Measurements from ENCODE around the gene KIRREL3. TPM values are rescaled to one million over a fixed set of nuclear protein-coding genes. Genes with fewer than 3 reads are reported as not detected.

KIRREL3 gene
- total and polyA plus RNA-seq, 2 donors (not counting 3 experiments of a cell fraction or from before 2014, with no cell fraction given) = not detected

DNA sequence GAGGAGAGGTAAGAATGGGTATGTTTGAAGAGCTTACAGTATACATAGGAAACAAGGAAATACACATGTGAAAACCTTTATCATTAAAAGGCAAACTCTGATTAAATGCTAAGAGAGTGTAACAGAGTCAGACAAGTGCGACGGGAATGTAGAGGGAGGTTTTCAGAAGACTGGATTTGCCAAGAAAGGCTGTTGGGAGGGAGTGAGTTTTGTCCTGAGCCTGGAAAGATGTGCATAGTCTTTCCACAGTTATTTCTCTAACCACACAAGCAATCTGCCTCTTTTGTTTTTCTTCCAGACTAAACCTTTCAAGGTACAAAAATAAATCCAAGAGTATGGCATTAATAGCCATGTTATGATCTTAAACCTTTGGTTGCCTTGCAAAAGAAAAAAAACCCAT, 170.9 kb downstream of the KIRREL3 start:
- Histone ChIP-seq H2AFZ (ENCODE audit: low read depth, low read length) (no peak overlapping the region), H3K27me3 (ENCODE audit: control insufficient read depth in 2 of 2, insufficient read depth in 2 of 2, low read length in 2 of 2) (no peaks in the 10 kb centered on the region), H3K9me1 (replicated peaks; ENCODE audit: control insufficient read depth, extremely low read depth, insufficient read depth, low read length) (no peaks in the 10 kb centered on the region), H3K4me1 (ENCODE audit: control insufficient read depth, extremely low read depth, insufficient read depth, low read length) (no peaks in the 10 kb centered on the region), H3K79me2 (ENCODE audit: control insufficient read depth, insufficient read depth, low read length) (no peaks in the 10 kb centered on the region), H3K9ac (replicated peaks; ENCODE audit: extremely low read depth, insufficient read depth, low read length) (no peak overlapping the region), H3K27ac (ENCODE audit: insufficient read depth, low read depth, low read length) (no peak overlapping the region), H3K36me3 (ENCODE audit: control insufficient read depth in 2 of 2, extremely low read depth in 1 of 2, insufficient read depth in 2 of 2, low read length in 2 of 2) (no peaks in the 10 kb centered on the region), H3K4me3 (replicated peaks in 1 of 3; ENCODE audit: insufficient read depth in 1 of 3, low read depth in 1 of 3, low read length in 3 of 3) (no peak overlapping the region), H3K9me3 (replicated peaks; ENCODE audit: control insufficient read depth, insufficient read depth, low read length) (no peaks in the 10 kb centered on the region), H3K4me2 (ENCODE audit: insufficient read depth, low read length) (no peak overlapping the region), H4K20me1 (replicated peaks; ENCODE audit: control insufficient read depth, extremely low read depth, insufficient read depth, low read length) (no peaks in the 10 kb centered on the region)
- no TSS peak for BruUV-seq (replicated peaks)
- POLR2A ChIA-PET = no interaction called here
- DNase-seq (ENCODE audit: low read depth, low spot score) (no peak), FAIRE-seq (no peak)
- dilution Hi-C loops (cut with MboI; ENCODE audit: extremely low pct_ligation_motif_present, low sequenced_read_pairs) (no loop called here), intact Hi-C loops (cut with micrococcal nuclease) (no loop called here)
- TF ChIP-seq POLR2AphosphoS5 (IDR thresholded peaks at IDR 0.05; ENCODE audit: insufficient read depth, low read depth, low read length) = no peak
- TF ChIP-seq, protein P1, sequence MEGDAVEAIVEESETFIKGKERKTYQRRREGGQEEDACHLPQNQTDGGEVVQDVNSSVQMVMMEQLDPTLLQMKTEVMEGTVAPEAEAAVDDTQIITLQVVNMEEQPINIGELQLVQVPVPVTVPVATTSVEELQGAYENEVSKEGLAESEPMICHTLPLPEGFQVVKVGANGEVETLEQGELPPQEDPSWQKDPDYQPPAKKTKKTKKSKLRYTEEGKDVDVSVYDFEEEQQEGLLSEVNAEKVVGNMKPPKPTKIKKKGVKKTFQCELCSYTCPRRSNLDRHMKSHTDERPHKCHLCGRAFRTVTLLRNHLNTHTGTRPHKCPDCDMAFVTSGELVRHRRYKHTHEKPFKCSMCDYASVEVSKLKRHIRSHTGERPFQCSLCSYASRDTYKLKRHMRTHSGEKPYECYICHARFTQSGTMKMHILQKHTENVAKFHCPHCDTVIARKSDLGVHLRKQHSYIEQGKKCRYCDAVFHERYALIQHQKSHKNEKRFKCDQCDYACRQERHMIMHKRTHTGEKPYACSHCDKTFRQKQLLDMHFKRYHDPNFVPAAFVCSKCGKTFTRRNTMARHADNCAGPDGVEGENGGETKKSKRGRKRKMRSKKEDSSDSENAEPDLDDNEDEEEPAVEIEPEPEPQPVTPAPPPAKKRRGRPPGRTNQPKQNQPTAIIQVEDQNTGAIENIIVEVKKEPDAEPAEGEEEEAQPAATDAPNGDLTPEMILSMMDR (IDR thresholded peaks at IDR 0.05; ENCODE audit: extremely low read depth in 1 of 2, insufficient read depth in 1 of 2, low read depth in 1 of 2, low read length in 2 of 2) = no peak
- no peak for TF ChIP-seq POLR2A (IDR thresholded peaks at IDR 0.05; ENCODE audit: low read depth, low read length)
- no peak for TF ChIP-seq MYC (IDR thresholded peaks at IDR 0.05; ENCODE audit: low read depth, low read length)
- no peak for TF ChIP-seq GATA2 (IDR thresholded peaks at IDR 0.05; ENCODE audit: insufficient read depth, insufficient read length, low read depth, low read length)
- TF ChIP-seq FOS (IDR thresholded peaks at IDR 0.05; ENCODE audit: borderline replicate concordance, insufficient read depth, low read length) = no peak
- TF ChIP-seq JUN (IDR thresholded peaks at IDR 0.05; ENCODE audit: borderline replicate concordance, insufficient read depth, insufficient read length, low read depth) = no peak
- TF ChIP-seq, protein P2, sequence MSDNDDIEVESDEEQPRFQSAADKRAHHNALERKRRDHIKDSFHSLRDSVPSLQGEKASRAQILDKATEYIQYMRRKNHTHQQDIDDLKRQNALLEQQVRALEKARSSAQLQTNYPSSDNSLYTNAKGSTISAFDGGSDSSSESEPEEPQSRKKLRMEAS (IDR thresholded peaks at IDR 0.05; ENCODE audit: insufficient read depth, insufficient read length) = no peak
- TF ChIP-seq EZH2 (IDR thresholded peaks at IDR 0.05; ENCODE audit: borderline replicate concordance, low read depth, low read length, severe bottlenecking) = no peak
- CTCF ChIA-PET = no interaction called here

Measured in endothelial cell of umbilical vein (primary cell).